Nephron progenitor cell (in vitro differentiated cells): ENCODE results near the gene SHBG.

Experiments
- DNase-seq: peaks from one replicate; pipeline ENCODE4 v3.0.0; 2021
- H3K27ac Mint-ChIP-seq: 2 replicates; pipeline ENCODE4 v1.8.0; 2021; ENCODE audit warnings: mild to moderate bottlenecking, moderate library complexity, mixed read lengths
- H3K27me3 Mint-ChIP-seq: 2 replicates; pipeline ENCODE4 v1.8.0; 2021; ENCODE audit warnings: mild to moderate bottlenecking, low read depth, mixed read lengths; ENCODE audit not compliant: poor library complexity
- H3K36me3 Mint-ChIP-seq: 2 replicates; pipeline ENCODE4 v1.8.0; 2021; ENCODE audit warnings: low read depth, mixed read lengths
- H3K4me1 Mint-ChIP-seq: 2 replicates; pipeline ENCODE4 v1.8.0; 2021; ENCODE audit warnings: mixed read lengths
- H3K4me3 Mint-ChIP-seq: 2 replicates; pipeline ENCODE4 v1.8.0; 2021; ENCODE audit warnings: mild to moderate bottlenecking, moderate library complexity, mixed read lengths
- H3K9me3 Mint-ChIP-seq: 2 replicates; pipeline ENCODE4 v1.8.0; 2021; ENCODE audit warnings: mild to moderate bottlenecking, moderate library complexity, mixed read lengths
- CTCF ChIP-seq: fragments of 200-600 bp; sonication (generic); IDR thresholded peaks from 2 replicates; pipeline ENCODE4 v1.5.0; 2021; ENCODE audit warnings: antibody characterized with exemption

SHBG gene

GRCh38 chr17:7654832-7655540 lies 25.1 kb downstream of the SHBG start:
- no peak for DNase-seq
- no peak for TF ChIP-seq CTCF
- no peak overlapping the region for H3K4me3 Mint-ChIP-seq
- no peaks in the 10 kb centered on the region for H3K9me3 Mint-ChIP-seq
- peaks cover 36% of the 10 kb centered on the region for H3K36me3 Mint-ChIP-seq
- peaks cover 63% of the 10 kb centered on the region for H3K4me1 Mint-ChIP-seq
- peak overlapping the region; percentile 34 for H3K27ac Mint-ChIP-seq
- H3K27me3 Mint-ChIP-seq = peaks cover 24% of the 10 kb centered on the region

- peaks cover 58% of the 10 kb centered on the region for H3K4me1 Mint-ChIP-seq
- no peak for TF ChIP-seq CTCF
- peaks cover 36% of the 10 kb centered on the region for H3K36me3 Mint-ChIP-seq
- no peak overlapping the region for H3K4me3 Mint-ChIP-seq
- no peak overlapping the region for H3K27ac Mint-ChIP-seq
- DNase-seq = no peak
- H3K27me3 Mint-ChIP-seq = peaks cover 21% of the 10 kb centered on the region
- no peaks in the 10 kb centered on the region for H3K9me3 Mint-ChIP-seq
Measured at GRCh38 chr17:7655541-7655840, 25.6 kb downstream of the SHBG start.

- peak overlapping the region; percentile 39 for H3K4me3 Mint-ChIP-seq
- peak overlapping the region; percentile 80 for H3K27ac Mint-ChIP-seq
- H3K27me3 Mint-ChIP-seq = peaks cover 17% of the 10 kb centered on the region
- DNase-seq = peak; percentile 73
- TF ChIP-seq CTCF = peak; percentile 8
- peaks cover 36% of the 10 kb centered on the region for H3K36me3 Mint-ChIP-seq
- no peaks in the 10 kb centered on the region for H3K9me3 Mint-ChIP-seq
- H3K4me1 Mint-ChIP-seq = peaks cover 52% of the 10 kb centered on the region
Measured at GRCh38 chr17:7656958-7657609, 27.1 kb downstream of the SHBG start.

GRCh38 chr17:7667656-7668406 lies 37.9 kb downstream of the SHBG start:
- Mint-ChIP-seq H3K4me1 (no peaks in the 10 kb centered on the region), H3K27ac (no peak overlapping the region), H3K4me3 (no peak overlapping the region), H3K27me3 (no peaks in the 10 kb centered on the region), H3K9me3 (no peaks in the 10 kb centered on the region), H3K36me3 (peaks cover 51% of the 10 kb centered on the region)
- no peak for TF ChIP-seq CTCF
- DNase-seq = no peak

GRCh38 chr17:7668482-7668881 lies 38.5 kb downstream of the SHBG start:
- Mint-ChIP-seq H3K36me3 (peaks cover 57% of the 10 kb centered on the region), H3K9me3 (peaks cover 5% of the 10 kb centered on the region)
- TF ChIP-seq CTCF = no peak

More at GRCh38 chr17:7668482-7668881, 38.5 kb downstream of the SHBG start:
- Mint-ChIP-seq H3K27ac (no peak overlapping the region), H3K4me3 (no peak overlapping the region), H3K27me3 (no peaks in the 10 kb centered on the region), H3K4me1 (no peaks in the 10 kb centered on the region)
- DNase-seq = no peak
